ENCODE data around the gene ZCRB1.

GRCh38 chr12:42332301-42333285 lies 6.7 kb upstream of the ZCRB1 start:
- TF ChIP-seq, protein P1, sequence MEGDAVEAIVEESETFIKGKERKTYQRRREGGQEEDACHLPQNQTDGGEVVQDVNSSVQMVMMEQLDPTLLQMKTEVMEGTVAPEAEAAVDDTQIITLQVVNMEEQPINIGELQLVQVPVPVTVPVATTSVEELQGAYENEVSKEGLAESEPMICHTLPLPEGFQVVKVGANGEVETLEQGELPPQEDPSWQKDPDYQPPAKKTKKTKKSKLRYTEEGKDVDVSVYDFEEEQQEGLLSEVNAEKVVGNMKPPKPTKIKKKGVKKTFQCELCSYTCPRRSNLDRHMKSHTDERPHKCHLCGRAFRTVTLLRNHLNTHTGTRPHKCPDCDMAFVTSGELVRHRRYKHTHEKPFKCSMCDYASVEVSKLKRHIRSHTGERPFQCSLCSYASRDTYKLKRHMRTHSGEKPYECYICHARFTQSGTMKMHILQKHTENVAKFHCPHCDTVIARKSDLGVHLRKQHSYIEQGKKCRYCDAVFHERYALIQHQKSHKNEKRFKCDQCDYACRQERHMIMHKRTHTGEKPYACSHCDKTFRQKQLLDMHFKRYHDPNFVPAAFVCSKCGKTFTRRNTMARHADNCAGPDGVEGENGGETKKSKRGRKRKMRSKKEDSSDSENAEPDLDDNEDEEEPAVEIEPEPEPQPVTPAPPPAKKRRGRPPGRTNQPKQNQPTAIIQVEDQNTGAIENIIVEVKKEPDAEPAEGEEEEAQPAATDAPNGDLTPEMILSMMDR (IDR thresholded peaks at IDR 0.05) = peak in 3 of 4 experiments; percentile 34 to 59 (median 50)
- no peak for TF ChIP-seq POLR2A (IDR thresholded peaks at IDR 0.05)
